ENCODE data around the gene SYT7.

GRCh38 chr11:61497876-61498275 lies 83.0 kb downstream of the SYT7 start:
- TF ChIP-seq CTCF (IDR thresholded peaks at IDR 0.05; ENCODE audit: low read length) (no peak), EZH2 (optimal IDR thresholded peaks at IDR 0.05; ENCODE audit: low read depth, low read length) (no peak)

All from MM.1S (cell line).